ENCODE measurements around the gene SLC15A4.
"Not testable (repeated sequence)": the region's sequence is repeated elsewhere in the genome, so short reads cannot be mapped to it uniquely, and the experiment has no call there.

The SLC15A4 gene

DNA sequence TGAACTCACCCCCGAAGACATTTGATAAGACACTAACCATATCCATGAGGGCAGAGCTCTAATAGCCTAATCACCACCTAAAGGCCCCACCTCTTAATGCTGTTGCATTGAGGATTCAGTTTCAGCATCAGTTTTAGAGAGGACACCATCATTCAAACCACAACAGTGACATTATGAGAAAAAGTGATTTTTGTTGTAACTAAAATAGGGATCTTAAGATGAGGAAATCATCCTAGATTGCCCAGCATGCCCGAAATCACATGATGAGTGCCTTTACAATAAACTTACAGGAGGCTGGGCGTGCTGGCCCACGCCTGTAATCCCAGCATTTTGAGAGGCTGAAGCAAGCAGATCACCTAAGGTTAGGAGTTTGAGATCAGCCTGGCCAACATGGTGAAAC, 19.8 kb upstream of the SLC15A4 start:
- no peak for DNase-seq

DNA sequence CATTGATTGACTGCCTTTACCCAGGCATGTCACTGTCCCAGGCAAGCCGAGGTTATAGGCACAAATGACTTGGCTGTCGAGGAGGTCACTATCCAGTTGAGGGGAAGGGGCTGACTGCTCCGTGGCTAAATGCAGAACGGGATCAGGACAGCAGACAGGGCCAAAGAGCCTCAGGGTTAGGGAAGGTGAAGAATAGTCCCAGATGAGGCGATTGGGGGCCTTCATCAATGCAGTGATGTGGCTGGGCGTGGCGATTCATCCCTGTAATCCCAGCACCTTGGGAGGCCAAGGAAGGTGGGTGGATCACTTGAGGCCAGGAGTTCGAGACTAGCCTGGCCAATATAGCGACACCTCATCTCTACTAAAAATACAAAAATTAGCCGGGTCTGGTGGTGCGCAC, 18.8 kb upstream of the SLC15A4 start:
- no peak for DNase-seq

DNA sequence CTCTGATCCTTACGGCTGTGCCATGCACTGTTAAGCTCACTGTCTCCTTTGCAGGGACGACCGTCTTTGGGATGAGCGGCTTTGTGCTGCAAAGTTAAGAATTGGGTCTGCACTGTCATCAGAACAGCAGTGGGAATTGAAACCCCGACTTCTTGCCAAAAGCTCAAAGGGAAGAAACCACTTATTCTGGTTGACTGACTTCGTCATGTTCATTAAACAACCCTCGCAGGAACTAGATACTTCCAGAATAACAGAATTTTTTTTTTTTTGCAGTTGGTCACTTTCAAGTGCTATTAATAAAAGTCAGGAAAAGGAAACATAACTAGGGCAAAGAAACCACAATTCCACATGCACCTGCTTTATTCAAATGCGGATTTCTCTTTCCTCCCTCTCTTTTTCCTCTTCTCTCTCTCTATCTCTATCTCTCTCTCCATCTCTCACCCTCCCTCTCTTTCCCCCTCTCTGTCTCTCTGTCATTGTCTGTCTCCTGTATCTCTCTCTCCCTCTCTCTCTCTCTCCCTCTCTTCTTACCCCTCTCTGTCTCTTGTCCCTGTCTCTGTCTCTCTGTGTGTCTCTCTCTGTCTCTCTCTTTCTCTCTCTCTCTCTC, 17.2 kb upstream of the SLC15A4 start:
- DNase-seq = no peak

DNA sequence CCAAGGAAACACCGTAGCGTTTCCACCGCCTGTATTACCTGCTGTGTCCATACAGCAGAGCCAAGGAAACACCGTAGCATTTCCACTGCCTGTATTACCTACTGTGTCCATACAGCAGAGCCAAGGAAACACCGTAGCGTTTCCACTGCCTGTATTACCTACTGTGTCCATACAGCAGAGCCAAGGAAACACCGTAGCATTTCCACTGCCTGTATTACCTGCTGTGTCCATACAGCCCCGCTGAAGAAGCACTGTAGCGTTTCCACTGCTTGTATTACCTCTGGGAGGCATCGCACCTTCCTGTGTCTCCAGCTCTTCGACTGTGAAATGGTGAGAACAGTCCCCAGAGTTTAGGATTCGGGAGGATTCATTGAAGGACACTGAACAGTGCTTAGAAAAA, 16.1 kb upstream of the SLC15A4 start:
- not testable (repeated sequence) for DNase-seq

DNA sequence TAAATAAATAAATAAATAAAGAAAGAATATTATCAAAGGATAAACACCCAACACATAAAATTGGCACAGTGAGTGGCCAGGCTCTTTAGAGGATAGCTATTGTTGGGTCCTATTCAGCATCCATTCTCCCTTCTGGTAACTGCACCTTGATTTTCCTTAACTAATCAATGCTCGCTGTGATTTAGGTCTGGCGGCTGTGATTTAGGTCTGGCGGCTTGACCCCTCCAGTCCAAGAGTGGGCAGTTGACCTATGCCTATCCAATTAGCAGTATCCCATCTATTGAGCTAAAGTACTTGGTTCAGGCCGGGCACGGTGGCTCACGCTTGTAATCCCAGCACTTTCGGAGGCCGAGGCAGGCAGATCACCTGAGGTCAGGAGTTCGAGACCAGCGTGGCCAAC, 9.7 kb upstream of the SLC15A4 start:
- DNase-seq = no peak

DNA sequence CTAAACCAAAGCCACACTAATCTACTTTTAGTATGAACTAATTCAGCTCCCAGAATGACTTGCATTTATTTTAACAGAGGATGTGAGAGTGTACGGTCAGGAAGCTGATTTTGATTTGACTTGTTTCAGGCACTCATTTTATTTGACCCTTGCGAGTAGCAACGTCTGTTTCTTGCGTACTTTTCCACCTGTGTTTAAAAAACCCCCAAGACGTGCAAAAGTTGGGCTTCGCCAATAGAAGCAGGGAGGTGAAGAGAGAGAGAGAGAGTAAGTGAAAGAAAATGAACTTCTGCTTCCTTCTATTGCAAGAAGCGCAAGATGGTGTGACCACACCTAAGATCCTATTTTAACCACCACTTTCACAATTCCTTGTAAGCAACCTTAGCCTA, 6.7 kb upstream of the SLC15A4 start:
- peak; percentile 68 for DNase-seq

DNA sequence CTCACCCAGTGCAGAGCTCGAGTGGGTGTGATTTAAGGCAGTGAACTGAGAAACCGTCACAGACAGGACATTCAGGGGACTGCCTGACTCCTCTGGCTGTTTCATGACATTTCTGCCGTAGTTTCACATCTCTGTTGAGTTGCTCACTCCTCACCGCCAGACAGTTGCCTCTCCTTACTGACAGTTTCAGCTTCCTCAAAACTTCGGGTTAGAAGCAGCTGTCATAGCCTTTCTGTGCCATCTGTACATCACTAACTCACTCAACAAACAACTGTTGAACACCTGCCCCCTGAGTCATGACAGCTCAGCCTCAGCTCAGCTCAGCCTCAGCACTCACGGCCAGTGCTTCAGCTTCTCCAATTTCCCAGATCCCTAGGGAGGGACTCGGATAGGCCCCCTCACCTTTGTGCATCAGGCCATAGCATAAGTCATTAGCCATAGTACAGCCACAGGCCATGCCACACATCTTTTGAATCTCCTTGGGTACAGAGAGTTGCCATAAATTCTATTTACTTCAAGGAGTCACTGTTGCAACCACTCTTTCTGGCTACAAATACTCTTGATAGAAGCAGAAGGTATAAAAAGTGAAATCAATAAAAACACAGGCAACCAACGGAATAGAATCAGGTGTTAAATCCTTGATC, 6.2 kb upstream of the SLC15A4 start:
- DNase-seq = peak; percentile 48

DNA sequence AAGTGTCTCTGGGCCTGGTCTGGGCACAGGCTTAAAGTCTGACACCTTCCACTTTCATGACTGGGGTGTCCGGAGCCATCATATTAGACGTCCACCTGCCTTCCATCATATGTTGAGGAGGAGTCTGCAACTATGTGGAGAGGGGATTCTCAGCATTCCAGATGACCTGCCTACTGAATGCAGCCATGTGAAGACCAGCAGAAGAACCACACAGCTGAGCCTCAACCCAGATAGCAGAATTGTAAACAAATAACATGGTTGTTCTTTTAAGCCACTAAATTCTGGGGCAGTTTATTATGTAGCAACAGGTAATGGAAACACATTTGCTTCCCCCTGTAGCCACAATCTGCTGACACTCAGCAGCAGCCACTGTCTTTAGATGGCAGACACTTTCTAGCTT, 4.0 kb upstream of the SLC15A4 start:
- no peak for DNase-seq

DNA sequence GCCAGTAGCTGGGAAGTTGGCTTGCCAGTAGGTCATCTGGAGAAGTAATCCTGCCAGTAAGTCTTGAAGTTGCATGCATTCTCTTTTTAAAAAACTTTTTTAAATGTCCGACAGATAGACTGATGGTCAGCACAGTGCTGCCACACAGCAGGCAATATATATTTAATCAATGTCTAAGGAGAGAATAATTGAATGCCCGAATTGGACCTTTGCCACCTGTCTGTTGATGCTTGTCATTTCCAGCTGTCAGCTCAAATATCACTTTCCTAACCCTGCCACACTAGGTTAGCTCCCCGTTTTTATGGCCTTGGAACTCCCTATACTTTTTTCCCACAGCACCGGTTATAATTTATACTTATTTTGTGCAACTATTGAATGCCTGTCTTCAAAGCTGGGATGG, 2.1 kb upstream of the SLC15A4 start:
- DNase-seq = no peak

DNA sequence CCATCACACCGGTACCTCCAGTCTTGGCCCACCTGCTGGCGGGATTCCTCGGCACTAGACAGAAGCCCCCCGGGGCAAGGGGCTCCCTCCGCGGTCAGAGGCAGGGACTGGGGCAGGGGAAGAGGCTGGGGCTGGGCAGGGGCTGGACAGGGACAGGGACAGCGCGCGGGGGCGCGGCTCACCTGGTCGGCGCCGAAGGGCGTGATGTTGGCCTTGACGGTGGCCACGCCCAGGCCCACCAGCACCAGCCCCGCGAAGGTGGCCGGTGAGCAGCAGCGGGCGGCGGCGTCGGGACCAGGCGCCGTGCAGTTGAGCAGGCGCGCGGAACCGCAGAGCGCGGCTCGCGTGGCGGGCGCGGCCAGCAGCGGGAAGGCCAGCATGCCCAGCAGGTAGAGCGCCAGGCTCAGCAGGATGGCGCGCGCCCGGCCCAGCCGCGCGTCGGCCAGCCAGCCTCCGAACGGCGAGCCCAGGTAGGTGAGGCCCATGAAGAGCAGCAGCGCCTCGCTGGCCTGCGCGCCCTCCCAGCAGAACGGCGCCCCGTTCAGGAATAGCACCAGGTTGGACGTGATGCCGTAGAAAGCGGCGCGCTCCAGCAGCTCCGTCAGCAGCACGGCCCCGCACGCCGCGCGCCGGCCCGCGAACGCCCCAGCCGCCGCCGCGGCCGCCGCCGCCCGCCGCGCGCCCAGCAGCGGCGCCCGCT, 392 bp downstream of the SLC15A4 start:
- no peak for DNase-seq

DNA sequence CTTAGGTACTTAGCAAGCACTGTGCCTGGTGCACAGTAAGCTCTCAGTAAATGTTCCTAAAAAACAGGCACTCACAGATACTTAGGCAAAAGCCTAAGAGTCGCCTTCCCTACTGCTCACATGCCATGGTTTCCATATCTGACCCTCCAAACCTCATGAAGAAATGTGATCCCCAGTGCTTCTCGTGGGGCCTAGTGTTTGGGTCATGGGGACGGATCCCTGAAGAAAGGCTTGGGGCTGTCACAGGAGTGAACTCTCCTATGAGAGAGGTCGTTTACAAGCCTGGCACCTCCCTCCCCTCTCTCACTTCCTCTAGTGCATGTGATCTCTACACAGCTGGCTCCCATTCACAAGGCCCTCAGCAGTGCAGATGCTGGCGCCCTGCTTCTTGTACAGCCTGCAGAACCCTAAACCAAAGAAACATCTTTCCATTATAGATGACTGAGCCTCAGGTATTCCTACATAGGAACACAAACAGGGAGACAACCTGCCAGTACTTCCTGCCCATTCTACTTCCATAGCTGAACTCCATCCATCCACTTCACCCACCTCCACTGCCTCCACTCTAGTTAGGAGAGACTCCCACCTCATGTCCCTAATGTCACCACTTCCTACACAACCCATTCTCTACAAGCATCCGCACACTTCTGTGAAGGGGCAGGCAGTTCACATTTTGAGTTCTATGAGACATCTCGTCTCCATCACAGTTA, 2.9 kb downstream of the SLC15A4 start:
- DNase-seq = peak; percentile 66

DNA sequence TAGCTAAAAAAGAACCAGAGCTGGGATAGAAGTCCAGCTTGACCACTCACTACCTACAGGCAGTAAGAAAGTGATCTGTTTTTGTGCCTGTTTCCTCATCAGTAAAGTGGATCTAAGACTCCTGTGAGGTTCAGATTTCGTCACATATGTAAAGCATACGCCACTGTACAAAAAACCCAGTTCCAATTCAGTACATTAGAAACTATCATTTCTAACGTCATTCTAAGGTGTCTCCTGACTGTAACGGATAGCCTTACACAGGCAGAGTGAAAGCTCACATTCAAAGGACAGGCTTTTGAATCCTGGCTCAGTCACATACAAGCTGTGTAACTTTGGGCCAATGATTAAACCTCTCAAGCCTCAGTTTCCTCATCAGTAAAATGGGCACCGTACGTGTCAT, 3.5 kb downstream of the SLC15A4 start:
- DNase-seq = no peak

DNA sequence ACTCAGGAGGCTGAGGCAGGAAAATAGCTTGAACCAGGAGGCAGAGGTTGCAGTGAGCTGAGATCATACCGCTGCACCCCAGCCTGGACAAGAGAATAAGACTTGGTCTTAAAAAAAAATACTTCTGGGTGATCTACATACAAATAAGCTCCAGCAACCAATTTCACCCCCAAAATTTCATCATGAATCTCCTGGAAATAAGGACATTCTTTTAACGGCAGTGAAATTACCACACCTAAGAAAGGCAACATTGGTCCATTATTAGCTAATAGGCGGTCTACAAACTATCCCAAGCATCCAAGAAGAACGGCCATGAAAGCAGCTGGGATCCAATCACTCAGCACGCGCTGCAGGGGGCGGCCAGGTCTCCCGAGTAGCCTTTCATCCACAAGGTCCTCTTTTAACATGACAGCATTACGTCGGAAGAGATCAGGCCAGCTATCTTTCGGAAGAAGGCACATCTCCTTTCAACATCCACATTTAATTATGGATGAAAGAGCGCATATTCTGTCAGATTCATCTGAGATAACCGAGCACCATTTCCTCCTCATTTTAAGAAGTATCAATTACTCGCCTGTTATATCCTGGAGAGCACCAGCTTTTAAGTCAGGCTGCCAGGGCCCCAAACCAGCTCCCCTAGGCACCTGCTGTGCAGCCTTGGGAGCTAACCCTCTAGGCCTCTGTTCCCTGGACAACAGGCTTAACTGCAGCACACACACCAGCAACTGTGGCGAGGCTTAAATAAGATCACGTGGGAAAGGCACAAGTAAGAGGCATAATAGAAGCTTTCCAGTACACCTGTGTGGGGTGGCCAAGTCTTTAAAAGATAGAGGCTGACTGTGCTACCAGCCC, 4.2 kb downstream of the SLC15A4 start:
- no peak for DNase-seq

DNA sequence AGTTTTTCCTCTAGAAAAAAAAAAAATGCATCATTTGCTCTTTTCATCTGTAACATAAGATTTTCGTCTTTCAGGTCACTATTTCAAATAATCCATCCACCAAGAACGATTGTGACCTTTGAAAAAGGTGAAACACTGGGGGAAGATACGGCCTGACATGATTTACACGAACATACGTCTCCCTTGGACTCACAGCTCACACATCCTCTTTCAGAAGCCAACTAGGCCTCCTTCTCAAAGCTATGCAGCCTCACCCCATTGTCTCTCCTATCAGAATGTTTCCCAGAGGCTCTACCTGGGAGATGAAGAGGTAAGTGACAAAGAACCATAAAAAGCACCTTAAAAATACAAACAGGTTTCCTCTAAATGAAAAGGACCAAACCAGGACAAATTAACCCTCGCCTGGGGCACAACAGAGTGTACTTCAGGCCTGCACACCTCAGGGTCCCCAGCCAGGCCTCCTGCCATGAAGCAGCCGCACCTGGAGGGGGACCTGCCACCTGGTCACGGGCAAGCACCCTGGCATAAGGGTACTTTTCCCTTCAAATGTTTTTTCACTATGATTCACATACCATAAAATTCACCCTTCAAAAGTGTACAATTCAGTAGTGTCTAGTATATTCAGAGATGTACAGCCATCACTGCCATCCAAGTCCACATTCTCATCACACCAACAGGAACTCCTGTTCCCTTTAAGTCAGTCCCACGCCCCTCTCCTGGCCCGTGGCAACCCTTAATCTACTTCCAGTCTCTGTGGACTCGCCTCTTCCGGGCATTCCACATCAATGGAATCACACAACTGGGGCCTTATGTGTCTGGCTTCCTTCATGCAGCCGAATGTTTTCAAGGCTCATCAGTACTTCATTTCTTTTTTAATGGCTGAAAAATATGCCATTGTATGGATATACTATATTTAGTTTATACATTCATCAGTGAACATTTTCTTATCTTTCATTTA, 5.4 kb downstream of the SLC15A4 start:
- DNase-seq = no peak

DNA sequence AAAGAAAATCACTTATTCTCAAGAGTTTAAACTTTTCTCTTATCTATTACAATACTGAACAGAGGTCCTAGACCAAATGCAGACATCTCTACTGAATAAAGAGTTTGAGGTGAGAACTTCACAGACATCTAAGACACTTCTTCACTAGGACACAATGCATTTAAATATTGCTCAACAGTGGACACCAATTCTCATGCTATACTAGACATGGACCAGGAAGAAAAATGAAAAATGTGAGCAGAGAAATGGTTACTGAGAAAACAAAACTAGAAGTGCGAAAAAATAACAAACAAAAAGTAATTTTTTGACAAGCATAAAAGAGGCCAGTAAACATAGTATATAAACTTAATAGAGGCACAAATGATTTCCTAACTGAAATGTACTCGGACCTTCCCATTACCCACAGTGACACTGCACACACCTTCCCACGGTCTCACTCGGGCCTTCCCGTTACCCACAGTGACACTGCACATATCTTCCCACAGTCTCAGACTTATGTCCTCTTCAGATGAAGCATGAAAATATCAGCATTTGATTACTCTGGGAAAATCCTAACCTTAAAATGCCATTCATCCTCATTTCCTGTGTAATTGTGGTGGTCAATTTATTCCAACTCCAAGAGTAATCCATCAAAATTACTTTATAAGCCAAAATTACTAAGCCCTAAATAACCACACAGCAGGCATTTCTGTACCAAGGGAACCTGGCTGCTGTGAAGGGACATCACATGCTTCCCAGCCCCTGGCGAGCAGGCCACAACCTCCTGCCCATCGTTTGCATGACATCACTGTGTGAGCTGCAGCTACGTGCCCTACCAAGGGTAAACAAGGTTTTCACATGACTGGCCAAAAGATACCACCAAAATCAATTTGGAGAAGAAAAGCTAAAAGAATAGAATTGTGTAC, 6.4 kb downstream of the SLC15A4 start:
- DNase-seq = peak; percentile 49

DNA sequence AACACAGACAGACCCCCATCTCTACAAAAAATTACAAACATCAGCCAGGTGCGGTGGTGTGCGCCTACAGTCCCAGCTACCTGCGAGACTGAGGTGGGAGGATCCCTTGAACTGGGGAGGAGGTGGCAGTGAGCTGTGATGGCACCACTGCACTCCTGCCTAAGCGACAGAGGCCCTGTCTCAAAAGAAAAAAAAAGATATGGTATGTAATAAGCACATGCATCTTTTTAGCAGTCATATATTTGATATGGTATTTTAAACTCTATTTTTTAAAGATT, 7.2 kb downstream of the SLC15A4 start:
- DNase-seq = no peak

DNA sequence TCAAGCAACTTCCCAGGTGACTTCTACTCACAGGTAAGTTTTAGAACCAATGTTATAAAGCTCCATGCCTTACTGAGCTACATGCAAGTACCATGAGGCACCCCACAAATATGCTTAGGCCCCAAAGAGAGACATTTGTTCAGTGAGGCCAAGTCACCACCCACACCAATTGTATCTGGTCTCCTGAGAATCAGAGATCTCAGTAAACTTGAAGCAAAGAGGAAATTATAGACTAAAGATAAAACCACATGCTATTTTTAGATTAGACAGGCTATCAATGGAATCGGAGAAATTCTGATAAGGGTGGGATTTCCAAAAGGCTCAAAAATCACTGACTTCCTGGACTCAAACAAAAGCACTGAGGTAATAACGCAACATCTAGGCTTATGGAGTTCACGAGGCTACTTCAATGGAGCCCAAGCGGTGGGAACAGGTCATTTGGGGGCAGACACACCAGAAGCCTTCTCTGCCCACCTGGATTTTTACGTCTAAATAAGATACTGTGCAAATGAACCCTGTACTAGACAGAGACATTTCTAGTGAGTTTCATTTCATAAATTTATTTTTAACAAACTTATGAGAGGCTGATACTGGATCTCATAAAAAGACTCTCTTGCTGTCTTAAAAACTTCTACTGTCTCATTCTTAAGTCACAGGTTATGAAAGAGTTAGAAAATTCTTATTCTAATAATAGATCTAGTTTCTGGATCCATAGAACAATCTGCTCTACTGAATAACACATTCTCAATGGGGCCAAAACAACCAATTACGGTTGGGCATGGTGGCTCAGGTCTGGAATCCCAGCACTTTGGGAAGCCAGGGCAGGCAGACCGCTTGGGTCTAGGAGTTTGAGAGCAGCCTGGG, 7.7 kb downstream of the SLC15A4 start:
- DNase-seq = no peak

DNA sequence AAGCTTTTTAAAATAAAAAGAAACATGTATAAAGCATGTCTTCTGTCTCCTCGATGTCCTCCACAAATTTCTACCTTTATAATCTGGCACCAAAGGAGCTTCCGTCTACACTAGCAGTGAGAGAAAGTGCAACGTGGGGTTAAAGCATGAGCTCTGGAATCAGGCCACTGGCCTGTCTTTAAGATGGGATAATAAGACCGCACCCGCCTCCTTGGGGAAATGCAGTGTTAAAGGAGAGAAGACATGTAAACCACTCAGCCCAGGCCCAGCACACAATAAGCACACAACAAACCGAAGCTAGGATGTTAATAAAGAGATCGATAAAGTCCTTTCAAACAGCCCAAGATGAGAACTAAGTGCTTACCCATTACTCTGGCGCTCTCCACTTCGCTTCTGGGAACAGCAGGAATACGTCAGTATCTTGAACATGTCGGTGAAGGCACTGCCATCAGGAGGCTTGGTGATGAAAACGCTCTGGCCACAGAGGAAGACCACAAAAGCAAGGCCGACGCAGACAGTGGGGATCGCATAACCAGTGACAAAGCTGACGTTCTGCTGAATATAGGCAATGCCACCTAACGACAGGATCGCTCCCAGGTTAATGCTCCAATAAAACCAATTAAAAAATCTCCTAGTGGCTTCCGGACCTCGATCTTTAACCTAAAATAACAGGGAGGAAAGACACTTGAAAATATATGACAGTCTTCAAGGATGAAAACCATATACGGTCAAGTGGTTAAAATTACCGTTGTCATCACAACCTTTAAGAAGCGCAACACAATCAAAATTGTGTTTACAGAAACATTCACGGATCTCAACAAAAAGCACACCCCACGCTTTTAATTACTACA, 9.1 kb downstream of the SLC15A4 start:
- DNase-seq = no peak

DNA sequence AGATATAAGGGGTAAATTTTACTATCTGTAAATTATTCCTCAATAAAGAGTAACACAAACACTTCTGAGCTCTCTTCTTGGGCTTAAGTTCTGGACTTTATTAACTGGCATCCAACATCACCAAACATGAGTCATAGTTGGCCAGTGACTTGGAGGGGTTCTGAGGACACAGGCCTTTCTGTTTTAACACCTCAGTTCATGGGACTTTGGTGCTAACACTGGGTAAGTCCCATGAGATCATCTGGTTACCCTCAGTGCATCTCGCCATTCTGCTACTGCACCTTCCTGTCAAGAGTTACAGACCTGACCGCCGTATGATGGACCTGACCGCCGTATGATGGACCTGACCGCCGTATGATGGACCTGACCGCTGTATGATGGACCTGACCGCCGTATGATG, 9.9 kb downstream of the SLC15A4 start:
- no peak for DNase-seq
